CD4-positive, alpha-beta T cell treated with Interleukin-6 at 100 ng/mL for 8 hours (primary cell): ENCODE measurements around the gene PBX3.

Experiments
- DNase-seq: peaks from one replicate; pipeline ENCODE4 v3.0.0-alpha.2; 2020; ENCODE audit warnings: mixed read lengths, low spot score

The PBX3 gene

DNA sequence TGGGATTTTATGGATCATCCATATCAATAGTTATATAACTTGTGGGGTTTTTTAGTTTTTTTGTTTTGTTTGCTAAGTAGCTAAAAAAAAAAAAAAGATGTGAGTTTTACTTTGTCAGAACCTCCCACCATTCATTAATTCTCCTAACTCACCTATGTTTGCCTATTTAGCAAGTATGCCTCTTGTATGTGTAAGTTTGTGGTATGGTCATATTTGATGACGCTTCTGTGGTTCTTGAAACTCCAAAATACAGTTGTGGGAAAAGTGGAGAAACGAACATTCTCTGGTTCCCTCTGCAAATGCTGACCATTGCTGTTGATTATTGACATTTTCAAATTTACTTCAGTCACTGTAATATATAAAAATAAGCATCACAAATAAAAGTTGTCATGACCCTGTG is 75.7 kb downstream of the PBX3 start:
- no peak for DNase-seq

DNA sequence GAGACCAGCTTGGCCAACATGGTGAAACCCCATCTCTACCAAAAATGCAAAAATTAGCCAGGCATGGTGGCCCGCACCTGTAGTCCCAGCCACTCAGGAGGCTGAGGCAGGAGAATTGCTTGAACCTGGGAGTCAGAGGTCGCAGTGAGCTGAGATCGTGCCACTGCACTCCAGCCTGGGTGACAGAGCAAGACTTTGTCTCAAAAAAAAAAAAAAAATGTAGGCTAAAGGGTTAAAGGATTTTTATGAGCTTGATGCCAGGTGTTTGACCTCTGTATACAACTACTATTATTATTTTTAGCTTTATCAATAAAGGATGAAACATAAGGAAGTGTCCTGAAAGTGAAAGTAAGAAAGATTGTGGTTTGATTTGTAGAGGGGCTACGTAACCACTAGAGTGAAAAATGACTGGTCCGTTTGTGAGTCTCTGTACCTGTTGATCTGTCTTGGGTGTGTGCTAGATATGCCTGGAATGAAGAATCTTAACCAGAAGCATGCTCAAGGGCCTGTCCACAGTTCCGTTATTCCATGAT is 76.8 kb downstream of the PBX3 start:
- peak; percentile 48 for DNase-seq

DNA sequence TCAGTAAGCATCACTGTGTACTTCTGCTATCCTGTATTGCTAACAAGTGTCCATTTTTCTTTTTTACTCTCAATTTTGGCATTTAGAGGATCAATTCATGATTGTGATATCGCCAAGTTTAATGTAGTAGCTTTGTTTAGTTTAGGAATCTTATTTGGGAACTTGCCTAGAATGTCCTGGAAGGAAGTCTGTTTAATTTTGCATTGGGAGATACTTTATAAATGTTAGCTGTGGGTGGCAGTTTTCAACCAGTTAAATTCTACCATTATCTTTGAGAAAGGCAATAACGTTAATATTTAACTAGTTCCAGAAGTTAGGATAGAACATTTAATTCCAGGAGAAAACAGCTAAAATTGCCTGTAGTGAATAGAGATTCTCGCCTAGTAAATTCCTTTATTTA is 78.6 kb downstream of the PBX3 start:
- DNase-seq = no peak

DNA sequence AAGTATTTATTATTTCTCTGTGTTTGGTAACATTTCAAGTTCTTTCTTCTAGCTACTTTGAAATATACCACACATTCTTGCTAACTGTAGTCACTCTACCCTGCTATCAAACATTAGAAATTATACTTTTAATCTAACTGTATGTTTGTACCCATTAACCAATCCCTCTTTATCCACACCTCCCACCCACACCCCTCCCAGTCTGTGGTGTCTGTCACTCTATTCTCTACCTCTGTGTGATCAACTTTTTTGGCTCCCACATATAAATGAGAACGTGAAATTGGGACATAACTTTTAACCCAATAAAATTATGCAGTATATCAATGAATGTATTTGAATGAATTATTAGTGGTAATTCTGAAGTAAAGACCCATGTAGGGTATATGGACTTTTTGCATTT is 79.7 kb downstream of the PBX3 start:
- no peak for DNase-seq

DNA sequence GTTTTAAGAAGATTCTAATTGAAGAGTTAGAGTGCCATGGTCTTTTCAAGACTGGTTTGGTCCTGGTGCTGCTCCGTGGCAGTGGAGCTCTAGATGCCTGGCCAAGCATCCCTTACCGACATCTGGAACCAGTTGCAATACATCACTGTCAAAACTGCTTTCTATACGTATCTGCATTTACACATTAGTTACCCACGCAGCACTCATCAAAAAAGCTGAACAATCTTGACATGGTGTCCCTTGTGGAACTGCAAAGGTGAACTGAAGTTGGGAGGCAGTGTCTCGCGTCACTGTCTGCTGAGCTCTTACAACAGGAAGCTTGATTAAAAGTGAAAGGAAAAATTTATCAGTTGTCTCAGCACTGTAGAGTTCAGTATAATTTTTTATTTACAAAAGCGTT is 82.6 kb downstream of the PBX3 start:
- peak; percentile 59 for DNase-seq

DNA sequence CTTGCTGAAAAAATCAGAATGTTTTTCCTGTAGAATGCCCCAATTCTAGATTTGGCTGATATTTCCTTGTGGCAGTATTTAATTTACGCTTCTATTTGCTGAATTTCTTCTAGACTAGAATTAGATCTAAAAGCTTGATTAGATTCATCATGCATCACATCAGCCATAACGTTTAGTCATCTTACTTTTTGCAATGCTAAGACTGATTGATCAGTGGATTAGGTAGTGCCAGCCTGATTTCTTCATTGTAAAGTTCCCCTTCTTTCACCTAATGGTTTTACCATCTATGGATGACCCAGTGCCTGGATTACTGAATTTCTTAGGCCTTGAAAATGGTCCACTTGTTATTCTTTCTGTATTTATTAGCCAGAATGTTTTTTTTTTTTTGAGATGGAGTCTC is 83.9 kb downstream of the PBX3 start:
- no peak for DNase-seq

DNA sequence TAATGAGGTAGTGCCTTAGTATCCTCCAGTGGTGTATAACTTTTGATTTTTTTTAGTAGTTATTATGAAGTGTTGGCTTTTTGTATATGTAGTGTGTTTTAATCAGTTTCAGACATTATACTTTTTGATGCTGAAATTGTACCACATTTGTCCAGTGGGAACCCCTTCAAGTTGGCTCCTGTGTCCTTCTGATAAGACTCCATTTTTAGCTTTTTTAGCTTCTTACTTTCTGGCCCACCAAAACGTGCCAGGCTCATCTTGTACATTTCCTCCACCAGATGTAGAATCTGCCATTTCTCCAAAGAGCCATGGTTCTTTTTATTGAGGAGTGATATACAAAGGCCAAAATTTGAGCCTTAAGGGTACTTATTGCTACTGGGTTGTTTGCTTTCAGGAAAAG is 84.4 kb downstream of the PBX3 start:
- no peak for DNase-seq

DNA sequence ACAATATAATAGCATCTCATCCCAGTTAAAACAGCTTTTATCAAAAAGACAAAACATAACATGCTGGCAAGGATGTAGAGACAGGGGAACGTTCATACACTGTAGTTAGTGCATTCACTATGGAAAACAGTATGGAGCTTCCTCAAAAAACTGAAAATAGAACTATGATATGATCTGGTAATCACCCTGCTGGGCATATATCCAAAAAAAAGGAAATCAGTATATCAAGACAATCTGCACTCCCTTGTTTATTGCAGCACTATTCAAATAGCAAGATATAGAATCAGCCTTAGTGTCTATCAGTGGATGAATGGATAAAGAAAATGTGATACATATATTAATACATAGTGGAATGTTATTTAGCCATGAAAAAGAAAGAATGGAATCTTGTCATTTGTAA is 88.5 kb downstream of the PBX3 start:
- DNase-seq = no peak

DNA sequence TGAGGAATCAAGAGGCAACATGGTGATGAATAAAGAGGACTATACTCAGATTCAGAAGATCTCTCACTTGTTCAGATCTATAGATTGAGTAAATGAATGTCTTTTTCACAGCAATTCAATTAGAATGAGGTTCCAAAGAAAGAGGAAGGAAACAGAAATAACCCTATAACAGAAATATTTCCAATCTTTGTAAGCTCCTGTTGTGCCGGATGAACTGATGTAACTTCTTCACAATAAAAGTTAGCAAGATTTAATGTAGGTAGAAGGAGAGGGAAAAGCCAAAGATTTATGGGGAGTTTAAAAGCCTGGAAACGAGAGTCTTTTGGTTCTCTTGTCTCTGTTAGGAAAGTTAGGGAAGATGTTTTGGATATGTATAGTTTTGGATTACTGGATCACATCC is 92.1 kb downstream of the PBX3 start:
- no peak for DNase-seq

DNA sequence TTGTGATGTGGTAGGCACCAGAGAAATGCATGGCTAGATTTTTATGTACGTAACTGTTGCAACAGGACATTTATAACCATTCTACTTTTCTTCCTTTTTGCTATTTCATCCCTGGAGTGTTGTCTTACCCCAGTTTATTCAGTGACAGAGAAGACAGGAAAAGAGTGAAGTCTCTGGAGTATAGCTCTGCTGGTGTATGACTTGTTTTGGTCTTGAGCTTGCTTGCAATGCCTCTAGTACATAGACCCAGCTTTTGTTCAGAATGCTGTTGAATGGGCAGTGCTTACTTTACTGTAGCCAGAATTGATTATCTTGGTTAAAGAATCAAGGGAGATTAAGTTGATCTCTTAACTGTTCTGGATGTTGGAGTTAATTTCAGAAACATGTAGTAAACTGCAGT is 94.3 kb downstream of the PBX3 start:
- no peak for DNase-seq

DNA sequence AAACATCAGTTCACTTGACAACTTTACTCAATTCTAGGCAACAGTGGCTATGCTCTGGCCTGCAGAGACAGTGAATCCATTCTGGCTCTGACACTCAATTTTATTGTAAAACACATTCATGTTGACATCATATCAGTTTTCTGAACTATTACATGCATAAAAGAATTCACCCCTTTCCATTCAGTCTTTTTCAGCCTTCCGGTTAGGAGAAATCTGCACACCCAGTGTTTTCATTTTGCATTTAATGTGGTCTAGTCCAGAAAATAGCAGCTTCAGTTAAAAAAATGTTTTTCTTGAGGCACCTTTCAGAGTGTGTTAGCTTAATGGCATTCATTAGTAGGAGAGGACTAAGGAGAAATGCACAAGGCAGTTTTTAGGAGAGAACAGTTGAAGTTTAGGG is 95.1 kb downstream of the PBX3 start:
- no peak for DNase-seq

DNA sequence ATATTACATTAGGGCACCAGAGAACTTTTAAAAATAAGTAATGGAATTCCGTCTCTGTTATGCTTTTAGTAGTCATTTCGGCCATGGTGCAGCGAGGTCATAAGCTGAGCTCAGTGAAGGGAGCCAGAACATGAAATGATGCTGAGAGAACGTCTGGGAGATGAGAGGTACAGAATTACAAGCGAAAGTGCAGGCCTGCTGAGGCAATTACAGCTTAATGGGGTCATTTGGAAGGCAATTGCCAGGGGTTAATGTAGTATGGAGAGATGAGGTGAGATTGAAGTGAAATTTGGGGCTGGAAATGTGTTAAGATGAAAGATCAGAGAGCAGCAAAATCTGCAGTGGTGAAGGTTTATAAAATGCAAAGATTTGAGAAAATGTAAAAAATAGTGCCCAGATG is 96.5 kb downstream of the PBX3 start:
- no peak for DNase-seq

DNA sequence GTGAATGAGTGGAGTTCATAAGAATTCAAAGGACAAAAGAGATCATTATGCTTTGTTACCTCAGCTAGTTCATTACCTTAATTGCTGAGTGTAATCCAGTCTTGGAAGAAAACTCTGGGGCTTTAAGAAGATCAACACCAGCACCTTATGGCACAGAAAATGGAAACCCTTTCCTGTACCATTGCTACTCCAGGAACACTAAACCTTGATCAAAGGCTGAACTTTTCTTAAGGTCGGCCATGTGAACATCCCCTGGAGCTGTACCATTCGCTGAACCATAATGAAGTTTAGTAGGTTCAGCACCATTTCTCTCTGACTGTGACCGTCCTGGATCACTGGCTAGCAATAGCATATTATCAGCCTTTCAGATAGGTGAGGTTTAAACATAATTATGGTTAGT is 97.4 kb downstream of the PBX3 start:
- DNase-seq = no peak

DNA sequence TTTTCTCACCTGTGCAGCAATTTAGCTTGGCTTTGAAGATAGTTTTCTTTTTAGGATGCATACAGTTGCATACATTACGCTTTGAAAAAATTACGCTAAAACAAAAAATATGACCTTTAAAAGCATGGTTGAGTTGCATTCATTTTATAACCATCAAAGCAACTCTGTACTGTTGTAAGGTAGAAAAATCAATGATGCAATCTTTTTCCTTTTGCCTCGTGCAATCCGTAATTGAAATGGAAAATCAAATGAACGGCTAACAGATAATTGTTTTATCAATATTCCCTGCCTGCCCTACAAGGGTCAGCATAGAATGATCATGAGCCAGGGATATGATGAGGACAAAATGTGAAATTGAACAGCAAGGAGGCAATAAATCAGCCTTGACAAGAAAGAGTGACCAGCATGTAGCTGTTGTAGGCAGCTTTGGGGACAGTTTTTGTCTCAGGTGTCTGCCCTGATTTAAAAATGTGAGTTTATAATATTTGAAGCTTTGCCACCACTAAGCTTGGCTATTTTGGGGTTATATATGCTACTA is 98.2 kb downstream of the PBX3 start:
- no peak for DNase-seq

DNA sequence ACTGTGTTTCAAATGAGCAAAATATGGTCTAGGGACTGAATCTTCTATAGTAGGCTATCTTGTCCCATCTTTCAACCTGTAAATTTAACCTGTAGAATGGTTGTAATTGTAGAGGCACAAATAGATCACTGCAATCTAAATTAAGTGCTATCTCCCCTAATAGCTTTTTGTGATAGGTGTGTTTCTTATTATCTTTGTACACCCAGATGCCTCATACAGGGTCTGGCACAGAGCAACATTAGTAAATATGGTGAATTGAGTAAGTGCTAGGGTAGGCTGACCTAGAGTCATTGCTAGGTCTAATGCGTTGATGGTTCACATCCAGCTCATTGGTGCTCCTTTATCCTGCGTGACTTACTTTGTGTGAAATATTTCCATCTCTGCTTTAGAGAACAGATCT is 100.6 kb downstream of the PBX3 start:
- DNase-seq = no peak

DNA sequence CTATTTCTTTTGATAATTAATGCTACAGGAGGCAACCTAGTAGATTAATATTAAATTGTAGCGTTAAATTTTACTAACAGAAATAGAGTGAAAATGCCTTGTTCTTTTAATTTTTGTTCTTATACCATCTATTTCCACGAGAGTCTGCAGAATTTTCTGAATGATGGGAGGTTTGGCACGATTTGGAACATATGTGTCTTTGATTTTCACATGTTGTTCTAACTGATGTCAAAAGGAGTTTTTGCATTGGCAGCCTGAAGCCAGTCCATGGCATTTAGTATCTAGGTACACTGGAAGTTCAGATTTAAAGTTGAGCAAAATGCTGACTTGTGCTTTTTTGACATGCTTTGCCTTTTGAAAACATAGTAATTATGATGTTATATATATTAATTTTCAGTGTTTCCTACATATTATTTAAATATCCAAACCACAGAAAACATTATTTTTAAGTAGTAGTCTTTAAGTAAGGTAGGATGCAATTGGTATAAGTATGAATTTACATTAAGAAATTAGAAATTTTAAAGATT is 103.0 kb downstream of the PBX3 start:
- DNase-seq = no peak

DNA sequence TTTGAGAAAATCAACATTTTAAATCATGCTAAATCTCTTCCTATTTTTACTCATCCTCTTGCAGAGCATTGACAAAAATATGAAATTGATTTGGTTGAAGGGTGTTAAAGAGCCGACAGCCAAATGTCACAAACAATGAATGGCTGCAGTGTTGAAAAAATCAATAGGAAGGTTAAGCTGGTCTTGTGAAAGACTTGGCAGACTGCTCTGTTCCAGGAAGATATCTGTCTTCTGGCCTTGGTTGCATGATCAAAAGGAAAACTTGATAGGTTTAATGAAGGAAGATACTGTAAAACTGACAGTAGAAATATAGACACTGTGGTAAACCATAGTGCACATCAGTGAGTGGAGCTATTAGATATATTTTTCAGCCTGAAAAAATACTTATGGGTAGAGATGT is 103.6 kb downstream of the PBX3 start:
- no peak for DNase-seq

DNA sequence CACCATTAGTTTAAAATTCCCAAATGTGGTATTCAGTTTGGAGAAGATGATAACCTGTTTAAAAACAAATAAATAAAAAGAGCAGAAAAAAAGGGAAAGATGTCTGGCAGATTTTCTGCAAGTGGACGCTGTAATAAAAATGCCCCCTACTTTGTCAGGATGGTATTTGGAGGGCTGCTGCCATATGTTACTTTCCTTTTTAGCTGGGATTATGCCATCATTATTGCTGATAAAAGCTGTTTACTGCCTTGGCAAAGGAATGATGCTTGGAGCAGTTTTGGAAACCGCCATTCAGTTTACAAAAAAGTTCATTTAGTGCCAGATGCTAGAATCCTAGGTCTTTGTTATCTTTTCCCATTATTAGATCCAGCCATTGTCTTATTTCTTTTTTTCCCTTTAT is 104.8 kb downstream of the PBX3 start:
- no peak for DNase-seq

DNA sequence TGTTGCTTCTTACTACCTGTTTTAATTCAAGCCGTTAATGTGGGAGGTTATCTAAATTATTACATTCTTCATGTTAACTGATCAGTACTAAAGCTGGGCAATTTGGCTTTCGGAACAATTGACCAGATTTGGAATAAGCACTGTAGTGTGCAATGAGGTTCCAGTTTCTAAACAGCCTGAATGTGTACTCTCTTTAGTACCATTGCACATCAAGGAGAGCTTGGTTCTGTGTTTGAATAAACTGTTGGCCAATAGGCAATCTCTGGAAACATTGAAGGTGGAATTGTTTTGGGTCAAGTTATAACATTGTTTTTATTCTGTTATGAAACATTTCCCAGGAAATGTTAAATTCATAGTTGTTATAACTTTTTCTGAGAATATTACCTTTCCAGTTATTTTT is 105.2 kb downstream of the PBX3 start:
- DNase-seq = no peak

DNA sequence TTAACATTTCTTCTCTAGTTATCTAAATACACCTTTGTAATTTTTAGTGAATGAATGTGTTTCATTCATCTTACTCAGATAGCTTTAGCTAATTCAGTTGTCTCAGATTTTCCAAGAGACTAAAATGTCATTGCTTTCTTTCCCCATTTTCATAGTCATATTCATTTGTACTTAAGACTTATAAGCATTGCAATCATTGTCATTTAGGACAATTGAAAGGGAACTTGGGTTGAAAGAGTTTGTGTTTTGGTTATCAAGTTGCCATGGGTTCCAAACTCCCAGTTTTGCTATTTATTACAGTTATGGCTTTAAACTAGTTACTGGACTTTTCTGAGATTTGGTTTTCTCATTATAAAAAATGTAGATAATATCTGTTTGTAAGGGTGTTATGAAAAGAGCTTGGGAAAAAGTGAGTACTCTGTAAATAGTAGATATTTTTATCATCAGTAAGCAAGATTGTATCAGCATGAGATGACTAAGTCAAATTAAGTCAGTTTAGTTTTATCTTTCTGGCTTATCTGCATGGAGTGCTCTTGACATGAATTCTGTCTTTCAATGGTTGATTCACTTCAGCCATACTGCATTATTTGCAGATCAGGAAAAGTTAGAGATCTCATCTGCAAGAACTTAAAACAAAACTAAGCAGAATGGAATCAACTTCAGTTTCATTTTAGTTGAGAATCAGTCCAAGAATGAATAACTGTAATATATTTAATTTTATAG is 107.5 kb downstream of the PBX3 start:
- no peak for DNase-seq

DNA sequence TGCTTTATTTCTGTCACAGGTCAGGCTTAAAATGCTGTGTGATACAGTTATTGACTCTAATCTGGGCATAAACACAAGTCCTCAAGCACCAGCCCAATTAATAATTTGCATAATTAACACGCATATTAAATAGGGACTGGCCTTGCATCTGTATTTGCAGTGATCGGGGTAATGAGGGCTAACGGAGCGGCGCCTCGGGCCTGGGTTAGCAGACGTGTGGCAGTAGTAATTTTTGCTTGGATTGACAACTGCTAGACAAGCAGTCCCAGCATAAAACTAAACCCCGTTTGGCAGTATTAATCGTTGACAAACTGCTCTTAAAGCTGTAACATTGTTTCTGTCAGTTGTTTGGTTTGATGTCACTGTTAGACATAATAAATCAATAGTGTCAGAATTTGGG is 109.2 kb downstream of the PBX3 start:
- DNase-seq = no peak

DNA sequence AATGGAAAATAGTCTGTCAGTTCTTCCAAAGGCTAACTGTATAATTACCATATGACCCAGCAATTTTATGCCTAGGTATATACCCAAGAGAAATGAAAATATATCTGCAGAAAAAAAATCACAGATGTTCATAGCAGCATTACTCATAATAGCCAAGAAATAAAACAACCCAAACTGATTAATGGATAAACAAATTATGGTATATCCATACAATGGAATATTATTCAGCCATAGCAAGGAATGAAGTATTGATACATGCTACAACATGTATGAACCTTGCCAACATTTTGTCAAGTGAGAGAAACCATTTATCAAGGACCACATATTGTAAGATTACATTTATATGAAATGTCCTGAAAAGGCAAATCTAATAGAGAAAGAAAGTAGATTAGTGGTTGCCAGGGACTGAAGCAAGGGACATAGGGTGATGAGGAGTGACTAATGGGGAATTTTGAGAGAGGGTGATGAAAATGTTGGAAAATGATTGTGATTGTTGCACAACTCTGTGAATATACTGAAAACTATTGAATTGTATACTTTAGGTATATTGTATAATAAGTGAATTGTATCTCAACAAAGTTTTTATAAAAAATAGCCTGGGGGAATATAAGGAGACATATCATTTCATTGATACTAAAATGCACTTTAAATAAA is 114.4 kb downstream of the PBX3 start:
- no peak for DNase-seq

DNA sequence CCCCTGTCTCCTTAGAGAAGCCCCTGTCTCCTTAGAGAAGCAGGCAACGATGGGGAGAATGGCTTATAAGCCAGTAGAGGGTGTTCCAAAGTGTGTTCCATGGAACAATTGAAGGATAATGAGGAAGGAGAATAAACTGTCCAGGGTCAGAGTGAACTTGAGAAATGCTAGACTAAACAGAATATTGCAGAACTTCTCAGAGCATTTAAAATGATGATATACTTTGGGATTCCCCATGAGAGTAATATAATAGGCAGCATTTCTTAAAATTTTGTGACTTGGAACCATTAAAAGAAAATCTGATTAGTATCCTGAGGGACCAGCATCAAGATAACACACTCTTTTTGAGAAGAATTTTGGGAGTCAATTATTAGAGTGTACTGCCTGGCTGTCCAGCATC is 116.8 kb downstream of the PBX3 start:
- DNase-seq = no peak
